HG02840 (cell line): ENCODE results near the gene MORC1.

ENCODE experiments used
- ATAC-seq: cut with Tn5 transposase; IDR thresholded peaks from one replicate; pipeline ENCODE4 v1.9.1; 2021; ENCODE audit warnings: mild to moderate bottlenecking, moderate library complexity, moderate number of reproducible peaks; ENCODE audit not compliant: unreplicated experiment, low FRiP score

MORC1 gene

DNA sequence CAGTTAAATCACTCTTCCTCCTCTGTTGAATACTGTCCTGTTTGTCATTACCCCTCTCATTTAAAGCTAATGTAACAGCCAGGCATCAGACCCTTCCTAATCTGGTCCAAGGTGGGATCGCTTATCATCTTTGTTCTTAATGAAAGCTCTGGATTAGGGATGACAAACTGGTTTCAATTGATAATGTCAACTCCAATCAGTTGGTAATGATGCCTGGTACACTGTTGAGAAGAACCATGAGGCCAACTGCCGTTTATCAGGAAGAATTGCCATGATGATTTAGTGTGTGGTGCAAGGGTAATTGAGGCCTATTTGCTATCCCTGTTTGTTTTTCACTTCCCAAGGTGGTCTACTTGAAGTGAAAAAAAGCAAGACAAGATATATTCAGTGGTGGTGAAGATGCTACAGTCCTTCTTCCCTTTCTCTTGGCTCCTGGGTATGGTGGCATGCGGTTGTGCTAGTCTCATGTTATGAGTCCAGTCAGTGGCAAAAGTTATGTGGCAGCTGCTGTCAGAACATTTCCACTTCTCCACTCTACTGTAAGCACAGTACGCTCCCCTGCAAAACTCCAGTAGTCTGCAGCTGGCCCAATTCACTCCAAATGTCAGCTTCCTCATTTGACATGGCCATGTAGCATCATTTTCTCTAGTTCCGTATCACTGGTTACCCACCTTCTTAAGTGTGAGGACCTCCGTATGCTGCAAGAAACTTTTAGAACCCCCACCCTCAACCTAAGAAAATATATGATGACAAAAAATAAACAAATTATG is 72.5 kb downstream of the MORC1 start:
- ATAC-seq: no peak

DNA sequence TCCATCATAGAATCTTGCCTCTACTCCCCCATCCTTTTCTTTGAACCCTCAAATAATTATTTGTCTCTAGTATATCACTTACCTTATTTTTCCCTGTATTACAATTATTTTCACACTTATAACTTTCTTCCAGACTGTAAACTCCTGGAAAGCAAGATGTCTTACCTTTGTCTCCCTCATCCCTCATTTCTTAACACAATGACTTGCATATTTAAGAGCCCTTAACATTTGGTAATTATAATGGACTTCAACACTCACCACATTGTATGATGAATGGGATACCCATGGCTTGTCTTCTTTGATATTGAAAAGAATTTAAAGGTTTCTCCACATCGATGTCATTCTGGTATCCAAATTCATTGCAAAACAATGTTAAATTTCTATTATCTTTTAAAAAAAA is 82.9 kb downstream of the MORC1 start:
- ATAC-seq: no peak

DNA sequence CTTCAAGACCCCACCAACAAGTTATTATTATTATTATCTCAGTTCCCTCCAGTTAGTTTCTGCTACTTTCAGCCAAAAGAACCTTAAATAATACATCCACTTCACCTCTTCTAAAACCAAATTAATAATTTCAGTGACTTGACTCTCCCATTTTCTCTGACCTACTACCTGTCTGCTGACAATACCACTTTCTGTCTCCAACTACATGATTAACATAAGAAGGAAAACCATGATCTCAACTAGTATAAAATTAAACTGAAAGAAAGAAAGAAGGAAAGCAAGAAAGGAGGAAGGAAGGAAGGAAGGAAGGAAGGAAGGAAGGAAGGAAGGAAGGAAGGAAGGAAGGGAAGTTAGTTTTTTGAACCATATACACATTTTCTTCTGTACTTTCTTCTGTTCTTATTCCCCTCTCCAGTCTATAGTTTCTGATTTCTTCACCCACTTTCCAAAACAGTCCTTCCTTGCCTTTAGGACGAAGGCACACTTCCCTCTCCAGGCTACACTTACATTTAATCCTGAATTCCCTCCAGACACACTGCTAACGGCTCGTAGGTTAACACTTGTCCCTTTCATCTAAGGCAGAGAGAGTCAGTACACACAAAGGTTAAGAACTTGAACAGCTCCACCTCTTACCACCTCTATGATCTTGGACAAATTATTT is 84.8 kb downstream of the MORC1 start:
- ATAC-seq: no peak

DNA sequence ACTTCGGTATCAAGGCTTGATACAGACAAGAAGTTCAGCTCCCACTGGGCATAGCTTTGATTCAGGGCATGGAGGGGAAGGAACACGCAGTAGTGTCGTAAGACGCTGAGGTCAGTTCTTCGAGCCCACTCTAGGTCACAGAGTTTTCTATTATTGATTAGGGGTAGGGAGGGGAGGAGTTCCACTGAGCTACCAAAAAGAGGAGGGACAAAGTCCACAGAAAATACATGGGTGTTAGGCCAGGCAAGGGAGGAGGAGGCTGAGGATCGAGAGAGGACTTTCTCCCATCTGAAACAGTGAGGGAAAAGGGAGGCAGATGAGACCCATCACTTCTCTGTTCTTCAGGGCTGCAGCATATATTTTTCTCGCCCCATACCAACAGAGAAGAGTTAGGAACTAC is 89.2 kb downstream of the MORC1 start:
- ATAC-seq: no peak

DNA sequence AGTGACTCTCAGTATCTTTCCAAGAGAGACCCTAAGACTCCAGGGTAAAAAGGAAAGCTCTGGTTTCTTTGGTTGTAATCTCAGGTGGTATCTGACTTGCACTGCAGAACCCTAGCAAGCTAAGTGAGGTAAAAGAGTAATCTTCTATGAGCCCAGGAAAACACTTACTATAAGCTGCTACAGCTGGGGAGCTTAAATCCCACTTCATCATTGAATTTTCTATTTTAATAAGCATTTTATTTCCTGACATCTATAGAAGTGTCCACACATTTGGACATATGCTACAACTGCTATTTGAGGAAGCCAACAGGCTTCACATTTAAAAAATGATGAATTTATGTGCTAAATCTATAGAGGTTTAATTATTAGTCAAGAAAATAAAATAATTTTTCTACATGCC is 91.1 kb downstream of the MORC1 start:
- ATAC-seq: no peak

DNA sequence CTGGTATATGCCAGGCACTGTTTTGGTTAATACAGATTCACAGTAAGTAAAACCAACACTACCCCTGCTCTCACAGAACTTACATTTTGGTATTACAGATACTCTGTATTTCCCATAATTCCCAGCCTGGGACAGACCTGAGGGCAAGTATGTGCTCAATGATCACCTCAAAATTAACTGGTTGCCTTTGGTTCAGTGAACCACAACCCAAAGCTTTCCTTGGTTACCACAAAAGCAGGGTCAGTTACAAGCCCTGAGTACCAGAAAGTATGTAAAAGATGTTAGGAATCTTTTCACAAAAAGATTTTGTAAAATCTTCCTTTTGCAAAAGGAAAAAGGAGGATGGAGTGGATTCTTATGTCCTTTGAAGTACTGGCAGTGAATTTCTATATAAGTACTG is 92.0 kb downstream of the MORC1 start:
- ATAC-seq: no peak

DNA sequence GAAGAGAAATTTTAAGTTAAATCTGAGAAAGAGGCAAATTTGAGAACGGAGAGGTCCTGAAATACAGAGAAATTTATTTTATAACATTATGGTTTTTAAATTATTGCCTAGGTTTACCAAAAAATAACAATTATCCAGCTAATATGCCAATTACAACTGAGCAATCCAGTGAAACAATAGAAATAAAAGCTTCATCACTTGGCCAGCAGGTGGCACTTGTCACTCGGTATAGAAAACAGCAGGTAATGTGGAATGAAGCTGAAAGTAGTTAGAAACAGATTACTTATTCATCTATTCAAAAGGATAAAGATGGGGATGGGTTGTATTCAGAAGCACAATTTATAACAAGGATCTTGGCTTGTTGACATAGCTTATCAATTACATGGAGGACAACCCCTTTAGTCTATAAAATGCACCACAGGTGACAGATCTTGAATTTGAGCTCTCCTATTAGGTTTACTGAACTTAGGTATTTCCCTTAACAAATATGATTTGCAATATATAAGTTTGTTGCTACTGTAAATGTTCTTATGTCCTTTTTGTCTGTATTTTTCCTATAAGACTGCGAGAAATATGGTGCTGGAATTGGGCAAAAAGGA is 94.2 kb downstream of the MORC1 start:
- ATAC-seq: no peak

DNA sequence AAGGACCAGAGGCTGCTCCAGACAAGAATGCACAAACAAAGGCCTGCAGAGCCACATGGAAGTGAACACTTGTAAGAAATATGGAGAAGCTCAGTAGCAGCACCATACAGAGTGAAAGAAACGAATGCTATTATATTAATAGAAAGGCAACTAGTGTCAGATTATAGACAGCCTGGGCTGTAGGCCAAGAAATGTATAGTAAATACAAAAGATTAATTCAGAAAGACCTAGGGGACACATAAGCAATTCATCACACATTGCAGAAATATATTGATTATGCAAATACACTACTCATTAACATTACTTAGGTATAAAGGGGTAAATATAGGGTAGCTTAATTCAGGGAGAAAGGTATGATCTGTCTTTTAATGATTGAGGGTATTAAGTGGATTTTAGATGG is 94.8 kb downstream of the MORC1 start:
- no peak for ATAC-seq

DNA sequence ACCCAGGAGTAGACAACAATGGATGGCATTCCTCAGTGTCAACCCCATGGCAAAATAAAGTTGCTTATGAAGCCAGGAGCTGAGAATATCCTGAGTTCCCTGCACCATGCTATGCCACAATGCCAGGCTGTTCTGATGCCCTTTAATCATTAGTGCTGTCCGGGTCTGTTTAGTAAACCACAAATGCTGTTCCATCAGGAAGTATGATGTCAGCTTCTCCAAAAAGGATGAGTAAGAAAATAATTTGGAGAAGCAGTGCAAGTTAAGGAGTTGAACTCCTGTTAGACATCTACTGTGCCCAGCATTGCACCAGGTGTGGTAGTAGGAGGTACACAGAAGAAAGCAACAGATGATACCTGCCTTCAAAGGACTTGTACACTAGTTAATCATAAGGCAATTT is 96.4 kb downstream of the MORC1 start:
- no peak for ATAC-seq

DNA sequence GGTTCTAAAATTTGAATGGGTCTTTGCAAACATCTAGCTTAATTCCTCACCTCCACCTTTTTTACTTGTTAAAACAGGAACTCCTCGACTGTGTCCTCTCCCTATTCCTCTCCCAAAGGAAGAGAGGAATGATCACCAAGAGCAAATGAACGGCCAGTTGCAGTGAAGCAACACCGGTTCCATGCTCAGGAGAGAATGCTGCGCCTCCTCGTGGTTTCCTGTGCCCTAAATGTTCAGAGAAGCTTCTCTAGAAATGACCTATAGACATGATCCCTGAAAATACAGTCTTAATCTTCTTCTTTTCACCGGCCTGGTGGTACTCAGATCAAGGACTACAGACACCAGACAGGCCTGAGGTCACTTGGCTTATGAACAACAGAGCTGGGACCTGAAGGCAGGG is 99.1 kb downstream of the MORC1 start:
- ATAC-seq: no peak

DNA sequence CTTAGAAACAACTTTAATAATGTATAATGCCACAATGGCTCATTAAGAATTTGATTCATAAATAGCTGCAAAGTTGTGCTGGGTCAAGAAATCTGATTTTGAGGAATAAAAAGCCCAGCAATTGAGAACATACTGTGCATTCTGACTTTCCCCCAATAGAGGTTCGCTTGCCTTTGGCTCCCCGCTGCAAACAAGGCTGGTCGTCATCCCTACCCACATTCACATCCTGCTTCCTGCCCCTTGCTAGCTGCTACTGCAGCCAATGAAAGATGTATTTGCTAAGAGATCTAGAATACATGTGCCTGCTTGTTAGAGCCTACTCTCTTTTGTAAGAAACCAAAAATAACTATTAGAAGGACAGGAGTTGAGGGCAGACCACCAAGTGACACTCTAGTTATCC is 112.5 kb downstream of the MORC1 start:
- no peak for ATAC-seq

DNA sequence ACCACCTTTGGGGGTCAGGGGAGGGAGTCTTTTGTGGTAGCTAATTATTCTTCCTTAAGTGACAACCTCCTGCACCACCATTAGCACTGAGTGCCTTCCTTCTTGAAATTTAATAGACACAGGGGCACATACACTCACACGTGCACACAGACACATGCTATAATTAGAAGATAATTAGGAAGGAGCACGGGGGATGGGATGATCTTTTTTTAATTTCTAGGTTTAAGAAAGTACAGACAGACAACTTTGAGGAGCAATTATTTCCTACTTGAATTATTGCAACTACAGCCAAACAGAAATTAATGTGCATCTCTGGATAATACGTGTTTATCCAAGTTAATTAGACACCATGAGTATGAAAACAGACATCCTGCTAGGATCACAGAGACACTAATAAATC is 119.5 kb downstream of the MORC1 start:
- ATAC-seq: no peak

DNA sequence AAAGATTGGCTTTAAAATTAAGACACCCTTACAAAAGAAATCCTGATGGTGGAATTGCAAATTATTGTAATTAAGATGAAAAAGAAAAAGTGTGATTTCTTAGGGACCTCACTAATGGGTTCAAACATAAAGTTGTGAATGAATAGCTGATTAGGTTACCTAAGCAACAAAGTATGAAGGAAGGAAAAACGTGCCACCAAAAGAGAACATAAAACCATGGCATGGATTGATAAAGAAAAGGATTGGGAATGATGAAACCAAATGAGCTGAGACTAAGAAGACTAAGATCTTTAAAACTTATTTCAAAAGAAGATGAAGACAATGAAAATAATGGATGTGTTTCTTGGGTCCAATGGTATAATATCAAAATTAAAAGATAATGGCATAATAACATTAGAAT is 132.1 kb downstream of the MORC1 start:
- no peak for ATAC-seq

DNA sequence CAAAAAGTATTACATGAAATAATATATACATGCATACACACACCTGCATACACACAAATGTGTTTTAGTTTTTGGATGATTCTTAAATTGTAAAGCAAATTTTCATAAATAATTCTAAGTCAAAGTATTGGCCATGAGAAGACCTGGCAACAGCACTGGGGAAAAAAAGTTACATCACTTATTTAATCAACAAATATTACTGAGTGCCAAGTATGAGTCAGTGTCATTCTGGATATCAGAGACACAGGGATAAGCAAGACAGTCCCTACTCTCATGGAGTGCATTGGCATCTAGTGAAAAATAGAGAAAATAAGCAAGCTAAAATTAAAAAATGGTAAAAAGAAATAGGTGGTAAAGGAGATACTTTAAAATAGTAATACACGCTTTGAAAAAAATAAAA is 134.9 kb downstream of the MORC1 start:
- no peak for ATAC-seq

DNA sequence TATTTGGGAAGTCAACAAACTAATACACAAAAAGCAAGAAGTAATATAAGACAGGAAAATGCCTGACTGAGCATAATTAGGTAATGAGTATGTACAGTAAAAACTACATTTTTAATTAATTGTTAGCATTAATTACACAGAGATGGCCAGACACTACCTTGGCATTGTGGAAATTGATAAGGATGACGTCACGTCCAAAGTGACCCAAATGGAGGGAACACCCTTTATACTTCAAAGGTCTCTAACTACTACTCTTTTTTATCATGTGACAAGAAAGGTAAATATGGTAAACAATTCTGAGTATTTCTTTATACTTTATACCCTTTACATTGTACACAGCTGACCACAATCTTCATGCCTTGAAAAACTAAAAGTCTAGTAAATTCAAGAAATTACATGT is 141.9 kb downstream of the MORC1 start:
- no peak for ATAC-seq

DNA sequence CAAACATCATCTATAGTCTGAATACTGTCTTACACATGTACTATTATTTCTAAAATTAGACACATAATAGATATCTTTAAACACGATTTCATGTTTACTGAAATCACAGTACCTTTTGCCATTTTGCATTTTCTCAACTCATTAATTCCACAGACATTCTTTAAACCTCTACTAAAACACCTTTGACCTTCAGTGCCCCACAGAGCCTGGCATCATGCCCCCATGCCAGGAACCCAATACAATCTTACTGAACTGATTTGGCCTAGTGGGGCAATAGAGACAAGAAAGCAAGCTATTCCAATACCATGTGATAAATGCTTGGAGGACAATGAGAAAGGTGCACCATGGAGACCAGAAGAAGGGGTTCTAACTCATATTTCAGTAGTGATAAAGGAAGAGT is 144.9 kb downstream of the MORC1 start:
- ATAC-seq: no peak

DNA sequence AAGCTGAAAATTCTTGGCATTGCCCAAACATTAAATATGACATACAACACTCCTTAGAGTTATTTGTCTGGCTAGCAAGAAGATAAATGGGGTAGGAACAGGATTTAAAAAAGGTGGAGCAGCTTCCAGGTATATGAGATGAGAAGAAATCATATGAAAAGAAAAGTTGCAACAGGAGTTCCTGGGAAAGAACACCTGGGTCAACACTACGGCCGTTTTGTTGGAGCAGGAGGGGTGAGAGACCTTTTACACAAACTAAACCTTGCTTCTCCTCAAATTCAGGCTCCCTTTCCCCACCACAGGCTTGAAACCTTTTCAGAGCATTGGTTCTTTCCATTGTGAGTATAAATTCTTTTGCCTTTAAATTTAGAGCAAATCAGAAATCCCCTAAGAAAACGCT is 145.5 kb downstream of the MORC1 start:
- no peak for ATAC-seq

DNA sequence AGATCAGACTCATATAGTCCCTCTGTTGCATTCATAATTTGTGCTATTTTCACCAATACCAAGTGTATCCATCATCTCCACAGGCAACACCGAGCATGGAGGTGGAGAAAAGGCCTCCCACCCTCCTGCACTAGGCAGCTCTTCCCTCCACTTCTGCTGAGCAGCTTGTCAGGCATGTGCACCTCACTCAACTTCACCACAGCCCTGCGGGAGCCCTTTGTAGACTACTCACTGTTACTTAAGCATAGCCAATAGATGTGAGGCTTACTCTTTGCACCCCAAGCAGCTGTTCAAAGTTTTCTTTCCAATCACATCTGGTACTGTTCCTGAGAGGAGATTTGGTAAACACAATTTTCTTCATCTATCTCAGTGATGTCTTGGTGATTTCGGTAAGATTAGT is 147.4 kb downstream of the MORC1 start:
- no peak for ATAC-seq

DNA sequence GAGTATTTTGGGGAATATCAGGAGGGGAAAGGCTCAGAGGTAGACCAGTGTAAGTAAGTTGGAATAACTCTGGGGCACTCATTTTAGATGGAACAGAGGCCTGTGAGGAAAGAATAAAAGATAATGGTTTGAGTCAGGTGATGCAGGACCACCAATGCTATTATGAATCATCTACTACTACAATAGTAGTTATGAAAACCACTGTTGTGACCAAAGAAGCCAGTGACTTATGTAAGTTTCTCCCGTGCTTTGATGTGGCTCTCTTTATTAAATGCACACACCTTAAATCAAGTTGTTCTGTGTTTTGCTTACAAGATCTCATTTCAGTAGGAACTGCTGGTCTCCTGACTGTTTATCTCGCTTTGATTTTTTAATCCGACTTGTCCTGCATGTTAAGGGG is 151.2 kb downstream of the MORC1 start:
- ATAC-seq: no peak

DNA sequence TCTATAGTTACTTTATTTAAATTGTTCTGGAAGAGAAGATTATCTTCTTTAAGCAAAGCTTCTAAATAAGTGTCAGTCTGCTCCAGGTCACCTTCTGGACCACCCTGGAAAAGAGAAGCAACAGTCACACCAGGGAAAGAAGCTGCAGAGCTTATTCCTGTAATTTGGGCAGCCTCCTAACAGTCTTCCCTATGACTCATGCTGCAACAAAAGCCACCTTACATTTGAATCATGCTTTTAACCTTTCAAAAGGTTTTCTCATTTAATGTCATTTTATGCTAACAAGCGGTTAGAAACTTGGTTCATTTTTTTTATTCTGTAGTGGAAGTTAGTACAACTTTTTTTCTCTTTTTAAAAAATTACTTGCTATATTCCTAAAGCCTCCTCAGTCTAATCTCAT is 158.9 kb downstream of the MORC1 start:
- ATAC-seq: no peak

DNA sequence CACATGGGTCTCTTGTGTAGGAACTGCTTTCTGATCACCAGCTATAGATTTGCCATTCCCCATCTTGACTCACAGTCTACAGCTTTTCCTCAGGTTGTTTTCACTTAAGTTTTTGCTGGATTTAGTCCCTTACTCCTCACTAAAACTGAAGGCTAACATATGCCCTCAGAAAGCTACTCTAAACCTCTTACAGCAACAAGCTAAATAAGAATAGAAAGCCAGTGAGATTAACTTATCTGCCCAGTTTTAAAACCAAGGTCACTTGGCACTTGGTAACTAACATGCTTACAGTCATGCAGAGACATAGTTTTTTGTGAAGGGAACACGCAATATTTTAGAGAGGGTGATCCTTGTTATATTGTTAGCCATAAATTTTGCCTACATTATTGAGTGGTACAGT is 164.2 kb downstream of the MORC1 start, which contains the start of gene GUCA1C:
Gene GUCA1C (minus strand): TSS at position 180 of the 400 bp plus-strand sequence. CDS start 117 bp downstream, at position 63.
- ATAC-seq: no peak

DNA sequence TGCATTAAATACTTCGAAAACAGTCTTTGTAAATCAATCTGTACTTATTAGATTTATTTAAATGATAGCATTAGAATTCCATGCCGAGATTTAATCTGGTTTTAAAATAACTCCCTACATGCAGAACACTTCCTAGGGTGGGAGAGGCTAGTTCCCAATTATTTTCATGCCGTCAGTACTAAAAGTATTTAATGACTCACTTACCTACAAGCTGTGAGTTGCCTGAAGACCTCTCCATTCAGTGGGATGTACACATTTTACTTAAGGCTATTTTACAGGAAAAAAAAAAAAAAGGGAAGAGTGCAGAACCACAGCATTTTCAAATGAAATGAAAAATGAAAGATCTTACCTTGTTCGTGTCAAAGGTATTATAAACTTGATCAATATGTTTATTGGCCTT is 164.7 kb downstream of the MORC1 start:
- ATAC-seq: no peak
